ENCODE data around the gene TCP11.

- TF ChIP-seq CTCF (IDR thresholded peaks at IDR 0.05) (no peak), POLR2AphosphoS5 (IDR thresholded peaks at IDR 0.05; ENCODE audit: low read depth, low read length) (no peak)
These were observed 62.2 kb downstream of the TCP11 start for GRCh38 chr6:35078896-35079295.
